Embryonic facial prominence (tissue), 1 donor: ENCODE measurements around the gene GRP.
"Not testable (repeated sequence)": the region's sequence is repeated elsewhere in the genome, so short reads cannot be mapped to it uniquely, and the experiment has no call there.

Experiments used
- DNase-seq: peaks from one replicate; pipeline ENCODE4 v3.0.0-alpha.2; 2016; ENCODE audit errors: extremely low spot score

Gene GRP

GRCh38 chr18:59229191-59229590 lies 9.2 kb downstream of the GRP start:
- no peak for DNase-seq

DNA sequence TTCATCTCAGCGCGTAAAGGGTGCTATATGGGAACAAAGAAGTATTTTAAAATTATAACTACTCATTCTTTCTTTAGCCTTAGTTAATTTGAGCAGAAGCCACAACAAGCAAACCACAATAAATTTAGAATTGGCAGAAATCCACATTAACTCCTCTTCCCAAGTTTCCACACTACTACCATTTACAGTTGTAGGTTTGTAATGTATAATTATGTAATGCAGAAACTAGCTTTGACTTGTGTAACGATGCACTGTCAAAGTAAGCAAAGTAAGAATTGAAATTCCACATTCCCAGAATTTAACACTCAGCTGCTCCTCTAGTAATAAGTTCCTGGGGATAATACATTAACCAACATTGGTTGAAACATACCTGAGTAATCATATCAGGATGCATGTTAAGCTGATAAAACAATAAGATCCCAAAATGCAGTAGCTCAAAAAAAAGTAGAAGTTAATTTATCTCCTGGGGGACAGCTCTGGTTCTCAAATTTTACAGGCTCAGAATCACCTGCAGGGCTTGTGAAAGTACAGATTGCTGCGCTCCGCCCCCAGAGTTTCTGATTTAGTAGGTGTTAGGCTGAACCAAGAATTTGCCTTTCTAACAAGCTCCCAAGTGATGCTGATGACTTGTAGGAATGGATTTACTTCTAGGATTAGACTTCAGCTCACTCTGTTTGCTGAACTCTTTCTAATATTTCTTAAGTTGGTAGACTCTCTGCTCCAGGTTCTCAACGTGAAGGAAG lies 9.9 kb downstream of the GRP start:
- no peak for DNase-seq

DNA sequence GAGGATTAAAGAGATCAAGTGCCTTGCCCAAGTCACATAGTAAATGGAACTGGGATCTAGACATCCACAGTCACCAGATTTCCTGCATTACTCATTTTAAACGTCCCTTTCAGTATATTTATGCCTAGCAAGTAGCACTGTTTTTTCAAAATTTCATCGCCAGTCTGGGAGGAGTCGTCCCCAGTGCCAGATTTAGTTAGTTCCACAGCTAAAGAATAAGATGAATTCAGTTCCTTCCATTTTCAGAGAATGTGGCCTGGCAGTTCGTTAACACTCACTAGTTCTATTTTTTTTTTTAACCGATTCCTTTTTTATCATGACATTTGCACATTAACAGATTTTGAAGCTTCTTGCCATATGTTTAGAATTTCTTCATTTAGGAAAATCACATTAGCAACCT lies 11.2 kb downstream of the GRP start:
- DNase-seq, result no peak

DNA sequence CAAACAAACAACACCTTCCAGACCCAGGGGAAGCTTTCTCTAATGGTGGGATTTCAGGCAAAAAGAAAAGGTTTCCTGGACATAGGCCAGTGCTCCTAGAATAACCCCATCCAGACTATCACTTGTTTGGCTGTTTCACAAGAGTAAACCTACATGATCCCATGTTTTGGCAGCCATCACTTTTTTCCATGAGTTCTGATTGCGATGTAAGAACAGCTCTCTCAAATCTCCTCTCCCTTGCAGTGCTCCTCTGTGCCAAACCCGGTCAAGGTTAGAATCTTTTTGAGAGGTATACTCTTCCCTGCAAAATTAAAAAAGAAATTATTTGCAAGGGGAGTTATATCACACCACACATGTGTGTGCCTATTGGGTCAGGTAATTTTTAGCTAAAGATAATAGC lies 11.9 kb downstream of the GRP start:
- DNase-seq, result no peak

DNA sequence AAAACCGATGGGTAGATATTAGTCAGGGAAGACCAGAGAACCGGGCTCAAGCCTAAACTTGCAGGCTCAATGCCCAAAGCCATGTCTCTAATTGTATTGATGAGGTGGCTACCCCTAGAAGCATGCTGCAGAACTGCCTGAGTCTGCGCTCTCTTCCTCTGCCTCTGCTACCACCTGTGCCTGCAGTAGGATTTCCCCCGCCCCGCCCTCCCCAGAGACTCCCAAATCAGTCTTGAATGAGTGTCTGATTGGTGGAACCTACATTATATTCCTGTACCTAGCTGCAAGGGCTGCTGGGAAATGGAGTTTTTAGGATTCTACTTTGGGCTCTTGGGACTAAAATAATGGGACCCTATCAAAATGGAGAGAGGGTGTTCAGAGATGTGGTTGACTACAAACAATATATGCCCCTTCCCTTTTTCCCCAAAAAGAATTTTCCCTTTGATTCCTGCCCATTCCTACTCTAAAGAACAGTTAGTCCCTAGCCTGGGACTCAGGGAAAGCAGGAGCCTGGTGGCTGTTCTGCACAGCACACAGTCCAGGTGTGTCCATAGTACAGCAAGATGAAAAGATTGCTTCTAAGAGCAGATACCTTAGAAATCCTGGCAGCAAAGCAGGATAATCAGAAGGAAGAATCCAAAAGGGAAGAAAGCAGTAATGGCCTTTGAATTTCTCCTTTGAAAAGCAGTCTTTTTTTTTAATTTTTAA lies 12.5 kb downstream of the GRP start:
- DNase-seq, result no peak

- no peak for DNase-seq
Measured at GRCh38 chr18:59233017-59233410, 13.1 kb downstream of the GRP start.

- DNase-seq, result no peak
Measured at GRCh38 chr18:59238385-59238784, 18.4 kb downstream of the GRP start.

DNA sequence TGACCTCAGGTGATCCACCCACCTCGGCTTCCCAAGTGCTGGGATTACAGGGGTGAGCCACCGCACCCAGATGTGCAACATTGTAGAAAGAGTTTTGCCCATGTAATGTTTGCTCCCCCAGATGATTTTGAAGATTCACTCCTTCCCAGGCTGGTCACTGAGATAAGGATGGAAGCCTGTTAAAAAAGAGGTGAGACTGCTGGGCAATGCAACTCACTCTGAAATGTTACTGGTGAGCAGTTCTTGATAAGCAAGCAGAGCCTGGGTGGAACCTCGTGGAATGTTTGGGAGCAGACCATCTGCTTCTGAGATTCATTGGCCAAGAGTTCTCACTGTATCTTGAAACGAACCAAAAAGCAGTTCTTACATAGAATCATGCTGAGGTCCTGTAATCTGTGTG lies 19.7 kb downstream of the GRP start:
- DNase-seq, result no peak

DNA sequence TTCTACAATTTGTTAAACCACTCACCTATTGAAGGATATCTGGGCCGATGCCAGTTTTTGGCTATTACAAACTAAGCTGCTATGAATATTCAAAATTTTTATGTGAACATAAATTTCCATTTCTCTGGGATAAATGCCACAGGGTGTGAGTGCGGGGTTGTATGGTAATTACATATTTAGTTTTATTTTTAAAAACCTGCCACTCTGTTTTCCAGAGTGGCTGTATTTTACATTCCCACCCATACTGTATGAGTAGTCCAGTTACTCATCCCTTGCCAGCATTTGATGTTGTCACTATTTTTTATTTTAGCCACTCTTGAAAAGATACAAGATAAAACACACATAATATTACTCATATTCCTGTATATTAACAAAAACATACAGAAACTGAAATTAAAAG lies 22.9 kb downstream of the GRP start:
- no peak for DNase-seq

- peak; percentile 3 for DNase-seq
Measured at GRCh38 chr18:59246796-59247195, 26.8 kb downstream of the GRP start.

- DNase-seq, result peak; percentile 77
Measured at GRCh38 chr18:59249199-59249774, 29.3 kb downstream of the GRP start.

DNA sequence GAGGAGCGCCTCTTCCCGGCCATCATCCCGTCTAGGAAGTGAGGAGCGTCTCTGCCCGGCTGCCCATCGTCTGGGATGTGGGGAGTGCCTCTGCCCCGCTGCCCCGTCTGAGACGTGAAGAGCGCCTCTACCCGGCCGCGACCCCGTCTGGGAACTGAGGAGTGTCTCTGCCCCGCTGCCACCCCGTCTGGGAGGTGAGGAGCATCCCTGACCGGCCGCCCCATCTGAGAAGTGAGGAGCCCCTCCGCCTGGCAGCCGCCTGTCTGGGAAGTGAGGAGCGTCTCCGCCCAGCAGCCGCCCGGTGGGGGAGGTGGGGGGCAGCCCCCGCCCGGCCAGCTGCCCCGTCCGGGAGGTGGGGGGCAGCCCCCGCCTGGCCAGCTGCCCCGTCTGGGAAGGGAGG lies 35.5 kb downstream of the GRP start:
- not testable (repeated sequence) for DNase-seq

DNA sequence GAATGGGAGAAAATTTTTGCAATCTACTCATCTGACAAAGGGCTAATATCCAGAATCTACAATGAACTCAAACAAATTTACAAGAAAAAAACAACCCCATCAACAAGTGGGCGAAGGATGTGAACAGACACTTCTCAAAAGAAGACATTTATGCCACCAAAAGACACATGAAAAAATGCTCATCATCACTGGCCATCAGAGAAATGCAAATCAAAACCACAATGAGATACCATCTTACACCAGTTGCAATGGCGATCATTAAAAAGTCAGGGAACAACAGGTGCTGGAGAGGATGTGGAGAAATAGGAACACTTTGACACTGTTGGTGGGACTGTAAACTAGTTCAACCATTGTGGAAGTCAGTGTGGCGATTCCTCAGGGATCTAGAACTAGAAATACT lies 41.9 kb downstream of the GRP start:
- DNase-seq, result not testable (repeated sequence)

- not testable (repeated sequence) for DNase-seq
Measured at GRCh38 chr18:59262243-59262642, 42.3 kb downstream of the GRP start.

GRCh38 chr18:59263661-59264060 lies 43.7 kb downstream of the GRP start:
- no peak for DNase-seq

- DNase-seq, result no peak
Measured at GRCh38 chr18:59264121-59264571, 44.2 kb downstream of the GRP start.

GRCh38 chr18:59264651-59265245 lies 44.8 kb downstream of the GRP start:
- DNase-seq, result no peak

- no peak for DNase-seq
Measured at GRCh38 chr18:59265246-59265973, 45.5 kb downstream of the GRP start.

GRCh38 chr18:59265974-59266369 lies 46.0 kb downstream of the GRP start:
- DNase-seq, result no peak

GRCh38 chr18:59266459-59266858 lies 46.5 kb downstream of the GRP start:
- no peak for DNase-seq

- no peak for DNase-seq
Measured at GRCh38 chr18:59266886-59267502, 47.0 kb downstream of the GRP start.
